IPS DF 6.9 (cell line): ENCODE data around the gene CAMK1D.

Source experiments
- DNase-seq: peaks from one replicate; pipeline ENCODE4 v3.0.0-alpha.2; 2013; ENCODE audit warnings: low read depth, low spot score
- H3K27ac ChIP-seq: one replicate; pipeline ENCODE4 v1.5.1; 2013; ENCODE audit warnings: low read length, control low read depth
- H3K27me3 ChIP-seq: 2 replicates; pipeline ENCODE4 v1.6.1; 2013; ENCODE audit warnings: mild to moderate bottlenecking, low read length; ENCODE audit not compliant: control insufficient read depth, insufficient read depth
- H3K36me3 ChIP-seq: 2 replicates; pipeline ENCODE4 v1.6.1; 2013; ENCODE audit warnings: low read length; ENCODE audit not compliant: control insufficient read depth, insufficient read depth
- H3K4me1 ChIP-seq: 2 replicates; pipeline ENCODE4 v1.6.1; 2013; ENCODE audit warnings: low read length; ENCODE audit not compliant: control insufficient read depth, insufficient read depth
- H3K4me3 ChIP-seq: 2 replicates; pipeline ENCODE4 v1.5.1; 2013; ENCODE audit warnings: mild to moderate bottlenecking, low read length
- H3K9me3 ChIP-seq: 2 replicates; pipeline ENCODE4 v1.6.1; 2013; ENCODE audit warnings: low read length, inconsistent platforms; ENCODE audit not compliant: control insufficient read depth, insufficient read depth
- WGBS: extraction: QIAGEN DNeasy Blood & Tissue Kit; methylation state at CpG from one replicate; pipeline ENCODE4 v1.1.7; 2013; ENCODE audit warnings: mixed read lengths, missing lambda C conversion rate; ENCODE audit not compliant: insufficient read length, insufficient coverage; 5-methylcytosine and 5-hydroxymethylcytosine counted together

Gene CAMK1D

GRCh38 chr10:12479924-12480323 lies 130.6 kb downstream of the CAMK1D start:
- Histone ChIP-seq H3K36me3 (no peaks in the 10 kb centered on the region), H3K27ac (no peak overlapping the region), H3K9me3 (no peaks in the 10 kb centered on the region), H3K27me3 (no peaks in the 10 kb centered on the region), H3K4me3 (no peak overlapping the region), H3K4me1 (peaks cover 4% of the 10 kb centered on the region)
- no peak for DNase-seq
- no CpG with 5 or more reads among the region's 9 CpGs for WGBS

GRCh38 chr10:12480440-12480839 lies 131.1 kb downstream of the CAMK1D start:
- H3K4me1 ChIP-seq, result peaks cover 6% of the 10 kb centered on the region
- no CpG with 5 or more reads among the region's 4 CpGs for WGBS
- DNase-seq, result no peak
- H3K36me3 ChIP-seq, result no peaks in the 10 kb centered on the region
- no peaks in the 10 kb centered on the region for H3K9me3 ChIP-seq
- no peak overlapping the region for H3K4me3 ChIP-seq
- H3K27me3 ChIP-seq, result no peaks in the 10 kb centered on the region
- H3K27ac ChIP-seq, result no peak overlapping the region

- Histone ChIP-seq H3K27ac (no peak overlapping the region), H3K4me3 (no peak overlapping the region), H3K9me3 (no peaks in the 10 kb centered on the region), H3K4me1 (peaks cover 6% of the 10 kb centered on the region), H3K27me3 (no peaks in the 10 kb centered on the region), H3K36me3 (no peaks in the 10 kb centered on the region)
- DNase-seq, result no peak
- WGBS, result no CpG with 5 or more reads among the region's 4 CpGs
These were observed 132.6 kb downstream of the CAMK1D start for GRCh38 chr10:12481924-12482323.

- peaks cover 6% of the 10 kb centered on the region for H3K4me1 ChIP-seq
- no peaks in the 10 kb centered on the region for H3K36me3 ChIP-seq
- H3K4me3 ChIP-seq, result no peak overlapping the region
- no peak for DNase-seq
- WGBS, result no CpG with 5 or more reads among the region's 12 CpGs
- no peaks in the 10 kb centered on the region for H3K9me3 ChIP-seq
- no peak overlapping the region for H3K27ac ChIP-seq
- no peaks in the 10 kb centered on the region for H3K27me3 ChIP-seq
These were observed 133.2 kb downstream of the CAMK1D start for GRCh38 chr10:12482587-12482986.

GRCh38 chr10:12484002-12484918 lies 134.9 kb downstream of the CAMK1D start:
- no peak for DNase-seq
- Histone ChIP-seq H3K4me3 (no peak overlapping the region), H3K27ac (no peak overlapping the region), H3K36me3 (no peaks in the 10 kb centered on the region), H3K27me3 (no peaks in the 10 kb centered on the region), H3K4me1 (peaks cover 6% of the 10 kb centered on the region), H3K9me3 (no peaks in the 10 kb centered on the region)
- WGBS, result no CpG with 5 or more reads among the region's 24 CpGs

GRCh38 chr10:12484941-12485805 lies 135.8 kb downstream of the CAMK1D start:
- H3K27me3 ChIP-seq, result no peaks in the 10 kb centered on the region
- peaks cover 6% of the 10 kb centered on the region for H3K4me1 ChIP-seq
- WGBS, result no CpG with 5 or more reads among the region's 26 CpGs
- no peak overlapping the region for H3K4me3 ChIP-seq
- H3K27ac ChIP-seq, result no peak overlapping the region
- H3K36me3 ChIP-seq, result no peaks in the 10 kb centered on the region
- DNase-seq, result no peak
- no peaks in the 10 kb centered on the region for H3K9me3 ChIP-seq

GRCh38 chr10:12487366-12487765 lies 138.0 kb downstream of the CAMK1D start:
- Histone ChIP-seq H3K9me3 (no peaks in the 10 kb centered on the region), H3K27ac (no peak overlapping the region), H3K4me1 (peaks cover 5% of the 10 kb centered on the region), H3K27me3 (no peaks in the 10 kb centered on the region), H3K4me3 (no peak overlapping the region), H3K36me3 (no peaks in the 10 kb centered on the region)
- WGBS, result no CpG with 5 or more reads among the region's 2 CpGs
- no peak for DNase-seq

GRCh38 chr10:12488626-12489025 lies 139.3 kb downstream of the CAMK1D start:
- Histone ChIP-seq H3K27me3 (no peaks in the 10 kb centered on the region), H3K9me3 (no peaks in the 10 kb centered on the region), H3K36me3 (no peaks in the 10 kb centered on the region), H3K4me3 (no peak overlapping the region), H3K27ac (no peak overlapping the region), H3K4me1 (peaks cover 5% of the 10 kb centered on the region)
- no peak for DNase-seq
- no CpG with 5 or more reads among the region's 16 CpGs for WGBS

GRCh38 chr10:12489357-12489756 lies 140.0 kb downstream of the CAMK1D start:
- no peak for DNase-seq
- H3K36me3 ChIP-seq, result no peaks in the 10 kb centered on the region
- peaks cover 5% of the 10 kb centered on the region for H3K4me1 ChIP-seq
- H3K27me3 ChIP-seq, result no peaks in the 10 kb centered on the region
- no peaks in the 10 kb centered on the region for H3K9me3 ChIP-seq
- H3K27ac ChIP-seq, result no peak overlapping the region
- no CpG with 5 or more reads among the region's 8 CpGs for WGBS
- H3K4me3 ChIP-seq, result no peak overlapping the region

- no peak overlapping the region for H3K27ac ChIP-seq
- WGBS, result no CpG with 5 or more reads among the region's 13 CpGs
- H3K36me3 ChIP-seq, result no peaks in the 10 kb centered on the region
- H3K9me3 ChIP-seq, result no peaks in the 10 kb centered on the region
- H3K4me1 ChIP-seq, result peaks cover 3% of the 10 kb centered on the region
- DNase-seq, result no peak
- no peaks in the 10 kb centered on the region for H3K27me3 ChIP-seq
- no peak overlapping the region for H3K4me3 ChIP-seq
These were observed 140.5 kb downstream of the CAMK1D start for GRCh38 chr10:12489806-12490205.
